ENCODE data around the gene CAPRIN2. TPM values are rescaled to one million over a fixed set of nuclear protein-coding genes. Genes with fewer than 3 reads are reported as not detected.
A peak's percentile ranks its signal among the peaks of the same experiment; 100 is the strongest.

Gene CAPRIN2
- total and polyA plus RNA-seq, 2 of the 8 experiments (the other 6 are each of a cell fraction or from before 2014, with no cell fraction given): 24.8 to 52.0 TPM

DNA sequence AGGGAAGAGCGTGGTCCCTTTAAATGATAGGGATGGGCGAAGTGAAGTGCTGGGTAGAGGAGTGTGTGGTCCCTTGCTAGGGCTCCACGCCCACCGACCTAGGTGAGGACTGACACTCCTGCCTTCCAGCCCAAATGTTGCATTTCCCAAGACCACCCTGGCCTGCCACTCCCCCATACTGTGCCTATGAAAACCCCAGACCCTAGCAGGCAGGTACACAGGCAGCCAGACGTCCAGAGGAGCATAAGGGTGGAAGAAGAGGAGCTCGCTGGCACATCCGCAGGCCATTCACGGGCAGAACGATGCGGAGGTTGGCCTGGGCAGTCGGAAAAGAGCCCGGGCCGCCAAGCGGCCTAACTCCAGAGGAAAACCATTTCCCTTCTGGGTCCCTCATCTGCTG is 58.3 kb downstream of the CAPRIN2 start:
- Histone ChIP-seq H4K5ac (ENCODE audit: insufficient read length, low read depth, low read length) (no peak overlapping the region), H3K14ac (ENCODE audit: insufficient read length) (no peak overlapping the region), H2BK5ac (ENCODE audit: low read depth, low read length) (no peak overlapping the region), H2AFZ (ENCODE audit: low read length) (peak overlapping the region; percentile 92), H3K79me1 (ENCODE audit: low read depth, low read length) (peaks cover 6% of the 10 kb centered on the region; the same call in 1 of the 2 replicates), H3K27ac (ENCODE audit: low read depth, low read length) (no peak overlapping the region), H3K23ac (ENCODE audit: insufficient read length) (no peak overlapping the region), H3K9me3 (ENCODE audit: insufficient read depth in 2 of 2, low read depth in 1 of 2, low read length in 1 of 2) (no peaks in the 10 kb centered on the region), H3K79me2 (ENCODE audit: control insufficient read depth in 1 of 2, insufficient read depth in 2 of 2, low read length in 2 of 2) (peaks cover 0 to 32% of the 10 kb centered on the region in 2 experiments; a peak in 2 of 4 replicates), H4K20me1 (replicated peaks in 1 of 2; ENCODE audit: control insufficient read depth in 1 of 2, insufficient read depth in 2 of 2, low read length in 2 of 2) (peaks cover 0 to 8% of the 10 kb centered on the region in 2 experiments), H4K8ac (ENCODE audit: extremely low read depth, insufficient read depth, low read length) (no peak overlapping the region), H3K27me3 (replicated peaks in 1 of 4; ENCODE audit: control insufficient read depth in 3 of 4, extremely low read depth in 1 of 4, insufficient read depth in 3 of 4, low read length in 3 of 4) (no peaks in the 10 kb centered on the region), H2AK5ac (ENCODE audit: low read depth, low read length) (no peak overlapping the region), H3K9ac (replicated peaks in 1 of 4; ENCODE audit: extremely low read depth in 1 of 4, low read depth in 3 of 4, low read length in 3 of 4) (no peak overlapping the region), H2BK20ac (ENCODE audit: low read length) (no peak overlapping the region), H3K4me1 (replicated peaks in 1 of 4; ENCODE audit: control insufficient read depth in 3 of 4, insufficient read depth in 4 of 4, low read length in 3 of 4) (peaks cover 0 to 4% (median 2%) of the 10 kb centered on the region in 4 experiments; a peak in 3 of 7 replicates), H3K23me2 (ENCODE audit: low read depth, low read length) (peaks cover 15% of the 10 kb centered on the region), H3K4ac (replicated peaks; ENCODE audit: insufficient read length, low read depth, low read length) (no peak overlapping the region), H4K91ac (replicated peaks; ENCODE audit: insufficient read length, low read length) (no peak overlapping the region), H3K4me3 (ENCODE audit: extremely low read depth in 1 of 4, insufficient read depth in 2 of 4, low read depth in 3 of 4, low read length in 4 of 4) (peak overlapping the region; percentile 0 to 92 (median 80); a peak in 5 of 8 replicates), H2BK12ac (ENCODE audit: low read depth, low read length) (no peak overlapping the region), H2BK15ac (ENCODE audit: low read length) (no peak overlapping the region), H3K4me2 (ENCODE audit: insufficient read depth in 1 of 2, low read depth in 2 of 2, low read length in 2 of 2) (peak overlapping the region; percentile 72 to 78), H3K18ac (ENCODE audit: extremely low read depth, low read length) (no peak overlapping the region), H3K36me3 (ENCODE audit: control insufficient read depth in 2 of 4, insufficient read depth in 4 of 4, low read length in 3 of 4) (no peaks in the 10 kb centered on the region), H2BK120ac (replicated peaks; ENCODE audit: low read depth, low read length) (no peak overlapping the region), H3K56ac (replicated peaks; ENCODE audit: insufficient read length, low read depth, low read length) (no peak overlapping the region)
- DNase-seq (ENCODE audit: low read depth in 1 of 2, low spot score in 2 of 2) (peak in 1 of 2 experiments; percentile 64), FAIRE-seq (no peak)
- 38% methylated on average over 14 of the region's 14 CpGs; no CpG with 5 or more reads in 1 of the 2 experiments for WGBS, 2 experiments (ENCODE audit: extremely low coverage in 1 of 2, insufficient coverage in 1 of 2, insufficient read length in 1 of 2, insufficient replicate concordance in 2 of 2, low coverage in 1 of 2, low lambda C conversion rate in 2 of 2, missing lambda C conversion rate in 1 of 2)
- ChIA-PET CTCF (ENCODE audit: partially characterized antibody) (interaction anchor here (0.6 to 1.9 kb wide), 4 partner anchors 16 to 150 kb away, joined by 3 to 7 read pairs (median 4); no protein-coding TSS in a partner anchor), POLR2A (ENCODE audit: partially characterized antibody) (interaction anchor here (0.7 to 4.7 kb wide), 7 partner anchors 11 to 127 kb away, joined by 3 to 17 read pairs (median 4); partner anchors contain the start of gene CAPRIN2)
- no peak for TF ChIP-seq RFX5 (IDR thresholded peaks at IDR 0.05; ENCODE audit: borderline replicate concordance, low read depth, low read length)
- no peak for TF ChIP-seq POLR2A (IDR thresholded peaks at IDR 0.05; ENCODE audit: control extremely low read depth in 1 of 2, low read depth in 2 of 2, low read length in 2 of 2)
- TF ChIP-seq, protein P1, sequence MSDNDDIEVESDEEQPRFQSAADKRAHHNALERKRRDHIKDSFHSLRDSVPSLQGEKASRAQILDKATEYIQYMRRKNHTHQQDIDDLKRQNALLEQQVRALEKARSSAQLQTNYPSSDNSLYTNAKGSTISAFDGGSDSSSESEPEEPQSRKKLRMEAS (IDR thresholded peaks at IDR 0.05): no peak
- TF ChIP-seq RBBP5 (IDR thresholded peaks at IDR 0.05; ENCODE audit: borderline replicate concordance, low read depth, low read length): no peak
- TF ChIP-seq EGR1 (IDR thresholded peaks at IDR 0.05; ENCODE audit: borderline replicate concordance, low read depth, low read length): no peak
- no peak for TF ChIP-seq CHD1 (IDR thresholded peaks at IDR 0.05; ENCODE audit: low read depth, low read length)
- no peak for TF ChIP-seq BCL11A (IDR thresholded peaks at IDR 0.05; ENCODE audit: low read depth in 2 of 2, low read length in 2 of 2)
- no peak for TF ChIP-seq JUND (IDR thresholded peaks at IDR 0.05; ENCODE audit: low read length)
- TF ChIP-seq SP2 (IDR thresholded peaks at IDR 0.05; ENCODE audit: low read length): no peak
- TF ChIP-seq SP4 (IDR thresholded peaks at IDR 0.05; ENCODE audit: low read length): no peak
- no peak for TF ChIP-seq NRF1 (IDR thresholded peaks at IDR 0.05; ENCODE audit: low read depth, low read length)
- TF ChIP-seq SAP30 (IDR thresholded peaks at IDR 0.05; ENCODE audit: insufficient read depth, insufficient replicate concordance, low read length): no peak
- TF ChIP-seq SP1 (IDR thresholded peaks at IDR 0.05; ENCODE audit: low read depth, low read length): no peak
- TF ChIP-seq CHD2 (IDR thresholded peaks at IDR 0.05; ENCODE audit: low read length): no peak
- no peak for TF ChIP-seq KDM1A (IDR thresholded peaks at IDR 0.05; ENCODE audit: borderline replicate concordance, low read length)

Measured in H1 (cell line).